Fibroblast of lung (primary cell): ENCODE results near the gene BAG1.

ENCODE experiments used
- CTCF ChIP-seq, 2 donors: IDR thresholded peaks in 1 of 2; conservative IDR thresholded peaks in 1 of 2; 1 replicate in 1 of 2; 2 replicates in 1 of 2; pipeline ENCODE4 v1.5.1; 2011 to 2012; ENCODE audit warnings: low read length in 2 of 2, control low read depth in 1 of 2, inconsistent platforms in 1 of 2, low read depth in 1 of 2, mild to moderate bottlenecking in 1 of 2
- EZH2 ChIP-seq: IDR thresholded peaks from 2 replicates; pipeline ENCODE4 v1.5.1; 2012; ENCODE audit warnings: low read length, control low read depth, mild to moderate bottlenecking; ENCODE audit errors: missing control alignments

GRCh38 chr9:33277484-33277883 is 13.0 kb upstream of the BAG1 start:
- TF ChIP-seq CTCF (conservative IDR thresholded peaks at IDR 0.05 in 1 of 2, IDR thresholded peaks at IDR 0.05 in 1 of 2; ENCODE audit: low read depth in 1 of 2, low read length in 2 of 2) (no peak), EZH2 (no peak)
